M059J (cell line): ENCODE data around the gene HOXB9. TPM values are rescaled to one million over a fixed set of nuclear protein-coding genes. Genes with fewer than 3 reads are reported as not detected.

ENCODE experiments used
- DNase-seq: peaks from one replicate; pipeline ENCODE4 v3.0.0-alpha.2; 2012; ENCODE audit warnings: low read depth
- total RNA-seq: library from RNA; depleted of rRNA; stranded (reverse); fragments of >200 nt; shearing (Covaris generic); gene quantifications from 2 replicates; pipeline ENCODE4 v1.2.3, GENCODE V29; 2014; rRNA removed

Gene HOXB9
- 10.4 and 16.3 TPM in 2 replicates for total RNA-seq

GRCh38 chr17:48626245-48627117 is at the start of gene HOXB9:
Gene HOXB9, minus strand, starts transcription at chr17:48626358. Its CDS starts 89 bp downstream, at chr17:48626269.
- DNase-seq, result peak; percentile 85

DNA sequence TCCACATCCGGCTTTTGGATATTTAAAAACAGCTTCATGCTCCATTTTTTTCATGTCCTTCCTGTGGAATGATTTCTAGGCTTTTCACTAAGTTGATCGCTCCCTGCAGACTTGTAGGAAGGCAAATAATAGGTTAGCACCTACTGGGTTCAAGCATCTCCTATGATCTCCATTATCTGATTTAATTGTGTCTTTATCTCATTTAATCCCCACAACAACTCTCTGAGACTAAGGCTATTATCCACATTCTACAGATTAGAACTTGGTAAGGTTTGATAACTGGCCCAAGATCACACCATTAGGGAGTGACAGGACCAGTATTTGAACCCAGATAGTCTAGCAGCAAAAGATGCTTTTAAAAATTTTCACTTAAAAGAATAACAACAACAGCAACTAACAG is 46.2 kb upstream of the HOXB9 start:
- no peak for DNase-seq

DNA sequence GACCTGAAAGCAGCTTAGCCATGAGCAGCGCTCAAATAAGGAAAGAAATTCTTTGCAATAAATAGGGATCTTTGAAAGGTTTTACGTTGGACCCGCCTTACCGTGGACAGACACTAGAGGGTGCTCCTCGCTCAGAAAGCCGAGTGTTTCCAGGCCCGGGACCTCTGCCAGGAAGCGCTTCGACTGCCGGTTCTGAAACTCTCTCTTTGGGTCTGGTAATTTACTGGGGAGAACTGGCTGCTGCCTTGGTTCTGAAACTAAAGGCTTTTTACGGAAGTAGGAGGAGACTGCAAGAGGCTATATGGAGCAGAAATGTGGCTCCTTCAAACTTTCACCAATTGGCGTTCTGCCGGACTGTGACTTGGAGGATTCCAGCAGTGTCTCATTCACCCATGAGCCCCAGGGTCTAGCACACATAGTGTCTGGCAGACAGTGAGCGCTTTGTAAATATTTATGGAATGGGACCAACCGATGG is 45.6 kb upstream of the HOXB9 start:
- peak; percentile 84 for DNase-seq

- DNase-seq, result no peak
These were observed 37.2 kb upstream of the HOXB9 start for GRCh38 chr17:48663134-48663924.

DNA sequence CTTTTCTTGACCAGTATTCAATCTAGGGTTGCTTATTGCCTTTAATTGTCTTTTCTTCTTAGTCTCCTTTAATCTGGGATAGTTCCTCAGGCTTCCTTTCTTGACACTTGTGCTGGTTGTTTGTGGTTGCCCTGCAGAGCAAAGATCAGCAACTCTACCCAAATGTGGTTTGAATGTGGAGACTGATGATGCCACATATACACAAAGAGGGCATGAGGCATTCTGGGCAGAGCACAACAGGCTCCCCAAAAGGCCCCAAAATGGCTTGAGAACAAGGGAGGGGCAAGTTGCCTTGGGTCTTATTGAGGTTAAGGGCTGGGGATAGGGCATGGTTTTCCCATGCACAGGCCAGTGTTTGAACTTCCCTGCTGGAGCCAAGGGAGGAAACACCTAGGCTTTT is 29.8 kb upstream of the HOXB9 start:
- DNase-seq, result no peak

DNA sequence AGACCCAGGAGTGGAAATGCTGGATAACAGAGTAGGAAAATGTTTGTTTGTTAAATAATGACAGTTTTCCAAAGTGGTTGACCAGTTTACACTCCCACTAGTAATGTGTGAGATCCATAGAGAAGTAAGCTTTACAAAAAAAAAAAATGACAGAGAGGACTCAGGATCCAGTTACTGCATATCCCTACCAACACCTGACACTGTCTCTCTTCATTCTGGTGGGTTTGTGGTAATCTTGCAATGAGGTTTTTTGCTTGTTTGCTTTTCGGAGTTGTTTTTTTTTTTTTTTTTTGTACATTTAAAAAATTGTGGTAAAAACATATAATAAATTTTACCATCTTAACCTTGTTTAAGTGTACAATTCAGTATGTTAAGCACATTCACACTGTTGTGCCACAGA is 23.6 kb upstream of the HOXB9 start:
- no peak for DNase-seq

DNA sequence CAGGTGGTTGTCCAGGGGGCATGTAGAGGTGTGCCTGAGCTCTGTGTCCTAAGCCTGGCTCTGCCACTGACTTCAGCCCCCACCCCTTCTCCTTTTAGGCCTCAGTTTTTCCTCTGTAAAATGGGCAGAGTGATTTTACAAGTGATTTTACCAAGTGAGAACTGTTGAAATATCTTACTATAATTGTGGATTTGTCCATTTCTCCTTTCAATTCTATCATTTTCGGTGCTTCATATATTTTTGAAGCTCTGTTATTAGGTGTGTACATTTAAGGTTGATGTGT is 21.7 kb upstream of the HOXB9 start:
- no peak for DNase-seq

GRCh38 chr17:48647103-48647962 is 21.2 kb upstream of the HOXB9 start:
- peak; percentile 64 for DNase-seq

DNA sequence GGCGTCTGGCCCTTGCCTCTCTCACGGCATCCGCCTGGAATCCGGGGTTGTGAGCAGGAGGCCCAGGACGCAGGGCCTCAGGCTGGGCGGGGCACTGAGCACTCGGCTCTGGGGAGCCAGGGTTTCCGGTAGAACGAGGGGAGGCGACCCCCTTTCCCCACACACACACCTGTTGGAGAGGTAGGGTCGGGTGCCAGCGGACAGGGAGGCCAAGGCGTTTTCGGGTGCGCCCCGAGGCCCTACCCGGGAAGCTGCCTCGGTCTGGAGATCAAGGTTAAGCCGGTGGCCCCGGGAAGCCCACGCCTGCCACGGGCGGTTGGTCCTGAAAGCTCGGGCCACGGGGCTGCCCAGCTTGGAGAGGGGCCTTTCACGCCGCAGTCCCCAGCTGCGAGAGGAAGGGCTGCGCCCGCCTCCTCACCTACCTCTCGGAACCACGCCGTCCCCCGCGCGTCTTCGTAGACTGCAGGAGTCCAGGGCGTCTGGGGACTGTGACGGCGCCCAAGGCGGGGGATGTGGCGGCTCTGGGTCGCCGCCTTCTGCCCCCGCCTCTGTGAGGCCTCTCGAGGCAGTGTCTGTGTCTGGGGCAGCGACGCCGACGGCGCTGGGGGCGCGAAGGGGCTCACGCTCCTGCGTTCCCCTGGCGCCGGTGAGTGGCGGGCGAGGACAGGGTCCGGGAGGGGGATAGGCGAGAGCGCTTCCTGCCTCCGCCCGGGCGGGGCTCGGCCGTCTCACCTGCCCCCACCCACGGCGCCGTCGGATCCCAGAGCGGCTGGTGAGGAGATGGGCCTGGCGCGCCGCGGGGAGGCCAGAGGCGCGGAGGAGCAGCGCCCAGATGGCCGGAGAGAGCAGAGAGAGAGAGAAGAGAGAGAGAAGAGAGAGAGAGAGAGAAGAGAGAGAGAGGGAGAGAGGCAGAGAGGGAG is 20.3 kb upstream of the HOXB9 start:
- peak; percentile 75 for DNase-seq

DNA sequence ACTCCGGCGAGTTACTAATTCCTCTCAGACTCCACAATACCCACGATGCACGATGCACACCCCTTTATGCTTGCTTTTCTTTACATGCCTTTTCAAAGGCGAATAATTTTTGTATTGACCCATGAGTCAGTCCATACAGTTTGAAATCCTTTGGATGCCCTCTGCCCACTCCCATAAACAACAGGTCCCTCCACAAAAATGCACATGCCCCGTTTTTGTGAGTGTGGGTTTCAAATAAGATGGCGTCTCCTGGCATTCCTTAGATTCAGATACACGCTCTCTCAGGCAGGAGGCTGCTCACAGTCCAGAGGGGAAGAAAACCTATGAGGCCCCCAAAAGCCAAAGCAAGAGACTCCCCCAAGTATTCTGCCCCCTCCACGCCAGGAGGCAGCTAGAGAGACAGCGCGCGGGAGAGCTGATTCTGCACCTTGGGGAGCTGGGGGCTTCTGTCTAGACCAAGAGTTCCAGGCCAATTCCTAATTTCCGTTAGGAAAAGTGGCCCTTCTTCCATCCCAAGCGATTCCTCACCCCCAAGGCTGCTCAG is 19.6 kb upstream of the HOXB9 start:
- no peak for DNase-seq

DNA sequence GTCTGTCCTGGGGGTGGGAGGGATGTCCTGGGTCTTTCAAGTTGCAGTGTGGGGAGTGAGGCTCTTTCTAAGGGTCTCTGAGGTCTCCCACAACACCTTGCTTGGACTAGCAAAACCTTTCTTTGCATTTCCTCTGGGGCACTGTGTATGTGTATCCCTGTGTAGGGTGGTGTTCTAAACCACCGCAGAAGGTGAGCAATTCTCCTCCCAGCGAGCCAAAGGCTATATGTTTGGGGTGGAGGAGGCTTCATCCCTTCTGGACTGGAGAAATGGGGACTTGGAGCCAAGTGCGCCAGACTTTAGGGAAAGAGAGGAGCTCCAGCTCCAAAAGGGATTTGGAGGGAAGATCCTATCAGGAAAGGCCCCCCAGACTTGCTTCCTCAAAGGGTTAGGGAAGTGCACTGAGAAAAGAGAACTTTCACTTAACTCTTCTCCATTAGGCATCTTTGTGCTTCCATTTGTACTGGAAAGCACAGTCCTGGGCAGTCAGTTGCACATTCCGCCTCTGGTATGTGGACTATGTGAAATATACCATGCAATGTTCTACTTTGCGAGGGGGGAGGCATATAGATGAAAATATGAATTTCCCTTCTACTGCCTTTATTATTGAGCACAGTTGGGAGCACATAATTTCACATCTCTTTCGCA is 18.9 kb upstream of the HOXB9 start:
- no peak for DNase-seq

DNA sequence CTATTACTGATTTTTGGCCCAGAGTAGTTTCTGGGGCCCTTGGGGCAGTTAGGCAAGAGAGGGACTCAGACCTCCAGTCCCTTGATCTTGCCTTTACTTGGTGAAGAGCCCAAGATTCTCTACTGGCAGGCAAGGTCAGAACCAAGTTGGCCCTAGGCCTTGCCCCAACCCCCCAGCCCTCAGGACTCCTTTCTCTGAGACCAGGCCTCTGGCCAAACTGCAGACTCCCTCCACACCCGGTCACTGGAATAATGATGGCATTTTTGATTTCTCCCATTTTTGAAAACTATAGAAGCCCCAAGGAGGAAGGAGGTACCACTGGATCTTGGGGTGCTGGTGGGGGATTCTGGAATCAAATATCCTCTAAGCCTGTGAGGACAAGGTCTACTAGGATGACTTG is 18.0 kb upstream of the HOXB9 start:
- DNase-seq, result no peak

GRCh38 chr17:48643697-48644012 is 17.5 kb upstream of the HOXB9 start:
- no peak for DNase-seq

DNA sequence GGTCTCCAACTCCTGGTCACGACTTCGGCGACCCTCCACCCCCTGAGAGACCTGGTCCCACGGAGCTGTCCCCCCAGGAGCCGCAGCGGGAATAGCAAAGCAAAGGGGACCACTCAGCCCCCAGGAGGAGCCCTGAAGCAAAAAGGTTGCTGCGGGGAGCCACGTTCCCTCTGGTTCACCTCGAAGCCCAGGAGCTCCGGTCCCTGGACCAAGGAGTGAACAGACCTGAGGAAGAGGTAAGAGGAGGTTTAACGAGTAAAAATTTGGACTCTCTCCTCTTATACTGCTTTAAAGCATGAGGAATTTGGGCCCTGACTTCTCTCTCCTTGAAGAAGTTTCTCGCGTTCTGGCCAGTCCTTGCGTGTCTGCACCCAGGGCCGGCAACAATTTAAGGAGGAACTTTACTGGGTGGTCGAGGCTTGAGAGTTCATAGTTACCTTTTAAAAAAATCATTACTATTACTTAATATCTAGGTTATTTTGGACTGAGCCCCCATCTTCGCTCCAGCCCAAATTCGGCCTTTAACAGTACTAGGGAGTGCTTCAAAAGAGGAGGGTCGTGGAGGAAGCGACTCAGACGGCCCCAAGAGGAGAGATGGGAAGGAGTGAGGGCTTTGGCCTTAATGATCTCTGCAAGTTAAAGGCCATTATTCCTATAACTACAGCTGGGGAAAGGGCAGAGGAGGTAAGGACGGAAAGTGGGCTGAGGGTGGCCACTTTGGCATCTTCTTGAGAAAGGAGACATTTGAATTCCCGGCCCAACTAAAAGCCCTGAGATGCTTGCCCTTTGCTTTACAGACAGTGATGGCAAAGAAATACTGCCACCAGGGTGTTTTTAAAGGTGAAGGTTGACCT is 16.9 kb upstream of the HOXB9 start:
- no peak for DNase-seq

DNA sequence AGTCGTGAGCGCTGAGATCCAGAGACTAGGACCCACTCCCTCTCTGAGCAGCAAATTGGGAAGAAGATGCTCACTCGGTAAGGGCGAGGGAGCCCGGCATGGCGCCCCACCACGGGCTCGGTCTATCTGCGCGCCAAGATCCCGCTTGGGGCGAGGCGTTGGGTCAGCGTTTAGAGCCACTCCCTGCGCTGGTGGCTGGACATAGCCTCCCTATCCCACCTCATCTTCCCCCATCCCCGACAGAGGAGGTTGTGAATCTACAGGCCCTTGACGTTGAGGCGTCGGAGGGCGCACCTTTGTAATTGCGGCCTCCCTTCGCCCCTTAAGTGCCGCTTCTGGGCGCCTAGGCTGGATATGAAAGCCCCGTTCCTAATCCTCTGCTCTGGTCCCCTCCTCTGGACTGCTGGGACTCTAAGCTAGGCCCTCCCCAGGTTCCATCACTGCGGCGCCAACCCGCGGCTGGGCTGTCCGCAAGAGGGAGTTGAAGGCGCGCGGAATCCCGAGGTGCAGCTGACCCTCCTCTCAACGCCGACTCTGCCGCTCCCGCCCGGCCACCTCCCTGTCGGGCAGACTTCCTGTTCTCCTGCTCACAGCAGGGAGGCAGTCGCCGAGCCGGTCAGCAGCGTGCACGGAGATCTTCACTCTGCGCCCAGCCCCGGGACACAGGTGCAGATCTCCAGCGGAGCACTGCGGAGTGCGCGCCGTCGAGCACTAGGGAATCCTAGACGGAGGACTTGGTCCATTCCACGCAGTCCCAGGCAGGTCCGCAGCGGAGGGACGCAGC is 16.1 kb upstream of the HOXB9 start:
- no peak for DNase-seq

DNA sequence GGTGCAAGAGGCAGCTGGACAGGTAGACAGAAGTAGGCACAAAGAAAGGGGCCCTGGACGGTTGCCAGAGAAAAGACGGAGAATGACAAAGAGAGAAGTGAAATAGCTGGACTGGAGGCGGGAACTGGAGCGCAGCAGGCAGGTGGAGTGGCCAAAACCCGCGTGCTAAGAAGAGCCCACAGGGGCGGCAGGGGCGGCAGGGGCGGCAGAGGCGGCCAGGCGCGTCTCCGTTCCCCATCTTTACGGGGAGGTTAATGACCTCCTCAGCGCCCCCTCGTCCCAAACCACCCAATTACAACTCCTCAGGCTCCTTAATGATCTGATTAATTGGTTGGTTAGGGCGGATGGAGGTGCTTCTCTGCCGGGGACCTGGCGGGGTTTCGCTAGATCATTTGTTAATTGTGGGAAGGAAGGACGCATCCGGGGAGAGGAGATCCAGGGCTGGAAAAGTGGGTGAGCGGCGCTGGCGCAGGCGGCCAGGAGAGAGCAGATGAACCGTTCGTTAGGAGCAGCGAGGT is 15.4 kb upstream of the HOXB9 start:
- DNase-seq, result no peak

- DNase-seq, result no peak
These were observed 14.7 kb upstream of the HOXB9 start for GRCh38 chr17:48640858-48641180.
